K562 (cell line): Measurements from ENCODE around the gene AICDA. TPM values are rescaled to one million over a fixed set of nuclear protein-coding genes. Genes with fewer than 3 reads are reported as not detected.

Experiments used
- ATAC-seq: fragments of 200-7000 bp; cut with Tn5 transposase; 3 replicates; pipeline ENCODE4 v1.9.1; 2020; ENCODE audit warnings: moderate library complexity
- BruUV-seq: library from RNA; stranded (reverse); fragments of 400-500 nt; replicated peaks from 2 replicates; lab custom pipeline; 2021; lab: Mats Ljungman, UMichigan
- CTCF ChIA-PET: fragments of 300-600 bp; formaldehyde crosslinking; extraction: SDS; loops from one replicate; lab custom pipeline; 2021; ENCODE audit warnings: low intra/inter-chr PET ratio; lab: Yijun Ruan, JAX
- POLR2A ChIA-PET: fragments of 300-600, 350-650 bp; sonication (Branson Sonifier 250); formaldehyde crosslinking; extraction: SDS; loops from one replicate; lab custom pipeline; 2021; ENCODE audit warnings: antibody characterized with exemption, inconsistent platforms; lab: Yijun Ruan, JAX
- DNase-seq, 4 experiments: peaks; one replicate each; pipeline versions ENCODE4 v3.0.0 to v3.0.0-alpha.2; 2011 to 2018; ENCODE audit warnings: low spot score in 3 of 4, mixed read lengths in 3 of 4; ENCODE audit errors: extremely low read depth in 1 of 4
- FAIRE-seq: peaks from 2 replicates; lab custom pipeline; 2011; peaks lifted over from hg19 to GRCh38; lab: Jason Lieb, UNC
- H2AFZ ChIP-seq: 2 replicates; pipeline ENCODE4 v1.6.0; 2011; ENCODE audit warnings: low read depth, low read length, control low read depth, inconsistent platforms
- H3K27ac ChIP-seq: fragments of 200-600 bp; 3 replicates; pipeline ENCODE4 v1.8.0; 2011; ENCODE audit warnings: low read depth, mild to moderate bottlenecking, control low read depth, inconsistent platforms, low read length, moderate library complexity, mixed read lengths; ENCODE audit errors: extremely low read depth
- H3K27me3 ChIP-seq, 2 experiments: fragments of 300-600 bp in 1 of 2; 2 replicates in 1 of 2; 3 replicates in 1 of 2; pipeline versions ENCODE4 v1.6.0 to v1.8.0; 2011; ENCODE audit warnings: inconsistent platforms in 2 of 2, low read length in 2 of 2, mild to moderate bottlenecking in 1 of 2, mixed read lengths in 1 of 2, moderate library complexity in 1 of 2; ENCODE audit not compliant: control insufficient read depth in 2 of 2, insufficient read depth in 2 of 2
- H3K36me3 ChIP-seq: fragments of 300-600 bp; 3 replicates; pipeline ENCODE4 v1.8.0; 2011; ENCODE audit warnings: mild to moderate bottlenecking, low read length, inconsistent platforms; ENCODE audit not compliant: control insufficient read depth, insufficient read depth
- H3K4me1 ChIP-seq, 2 experiments: fragments of 200-600 bp in 1 of 2; replicated peaks in 1 of 2; 2 replicates in 1 of 2; 3 replicates in 1 of 2; pipeline versions ENCODE4 v1.5.1 to v1.8.0; 2011; ENCODE audit warnings: inconsistent platforms in 2 of 2, low read length in 2 of 2, mild to moderate bottlenecking in 1 of 2, mixed read lengths in 1 of 2, moderate library complexity in 1 of 2; ENCODE audit not compliant: control insufficient read depth in 2 of 2, insufficient read depth in 2 of 2
- H3K4me2 ChIP-seq: 2 replicates; pipeline ENCODE4 v1.6.1; 2011; ENCODE audit warnings: low read length, control low read depth, inconsistent platforms, mixed read lengths; ENCODE audit not compliant: insufficient read depth
- H3K4me3 ChIP-seq: fragments of 200-600 bp; sonication (generic), shearing (Covaris generic); 2 replicates; pipeline ENCODE4 v1.5.1; 2016; ENCODE audit warnings: control low read depth, inconsistent platforms
- H3K79me2 ChIP-seq: fragments of 200-600 bp; 3 replicates; pipeline ENCODE4 v1.8.0; 2011; ENCODE audit warnings: low read length, inconsistent platforms; ENCODE audit not compliant: control insufficient read depth, insufficient read depth
- H3K9ac ChIP-seq, 2 experiments: 2 replicates each; pipeline versions ENCODE4 v1.6.0 to v1.6.1; 2011; ENCODE audit warnings: low read depth in 2 of 2, low read length in 2 of 2, control low read depth in 1 of 2, inconsistent platforms in 1 of 2, mild to moderate bottlenecking in 1 of 2, mixed read lengths in 1 of 2; ENCODE audit not compliant: insufficient read depth in 1 of 2
- H3K9me1 ChIP-seq: one replicate; pipeline ENCODE4 v1.6.0; 2011; ENCODE audit warnings: inconsistent platforms, mild to moderate bottlenecking, low read length, moderate library complexity; ENCODE audit not compliant: control insufficient read depth, insufficient read depth
- H3K9me3 ChIP-seq: replicated peaks from 2 replicates; pipeline ENCODE4 v1.5.1; 2011; ENCODE audit warnings: low read depth, low read length, inconsistent platforms; ENCODE audit not compliant: control insufficient read depth, insufficient read depth
- H4K20me1 ChIP-seq: replicated peaks from 2 replicates; pipeline ENCODE4 v1.6.1; 2011; ENCODE audit warnings: low read length, inconsistent platforms, mixed read lengths; ENCODE audit not compliant: control insufficient read depth, insufficient read depth
- DIDO1 ChIP-seq: fragments of 450-650 bp; IDR thresholded peaks from 2 replicates; pipeline ENCODE4 v1.6.1; 2016; ENCODE audit warnings: low read depth, missing biosample characterization, missing genetic modification characterization
- ELF1 ChIP-seq: fragments of 200-800 bp; sonication (Bioruptor generic); IDR thresholded peaks from 2 replicates; pipeline ENCODE4 v1.6.1; 2016; ENCODE audit warnings: missing genetic modification characterization, missing compliant biosample characterization
- FUS ChIP-seq: fragments of 200-400 bp; formaldehyde crosslinking; optimal IDR thresholded peaks from 2 replicates; pipeline ENCODE3; 2017; ENCODE audit warnings: low read depth, low read length
- GTF2F1 ChIP-seq: IDR thresholded peaks from 2 replicates; pipeline ENCODE4 v1.6.1; 2011; ENCODE audit warnings: low read depth, low read length, improper control_type of control experiment
- HCFC1 ChIP-seq: IDR thresholded peaks from 2 replicates; pipeline ENCODE4 v1.6.1; 2012; ENCODE audit warnings: low read depth, low read length, improper control_type of control experiment
- MCM2 ChIP-seq: fragments of 450-650 bp; IDR thresholded peaks from 2 replicates; pipeline ENCODE4 v1.6.1; 2017; ENCODE audit warnings: low read depth, mild to moderate bottlenecking
- MECOM ChIP-seq: fragments of 250-450 bp; sonication (Bioruptor Pico); IDR thresholded peaks from 2 replicates; pipeline ENCODE4 v1.8.0; 2022; ENCODE audit warnings: inconsistent platforms
- NFIX ChIP-seq: fragments of 250-450 bp; sonication (Bioruptor Pico); IDR thresholded peaks from 2 replicates; pipeline ENCODE4 v1.4.0; 2020; ENCODE audit warnings: low read depth, mild to moderate bottlenecking, moderate library complexity
- PURB ChIP-seq: sonication (generic); formaldehyde crosslinking; IDR thresholded peaks from 2 replicates; pipeline ENCODE4 v1.9.0; 2021; ENCODE audit warnings: low read depth, mild to moderate bottlenecking, missing genetic modification reagents
- RBM14 ChIP-seq: fragments of 200-400 bp; formaldehyde crosslinking; IDR thresholded peaks from 2 replicates; pipeline ENCODE4 v1.6.1; 2018; ENCODE audit warnings: low read depth, mild to moderate bottlenecking, low read length, moderate library complexity, borderline replicate concordance; ENCODE audit not compliant: insufficient read depth
- TAF15 ChIP-seq: fragments of 200-400 bp; formaldehyde crosslinking; IDR thresholded peaks from 2 replicates; pipeline ENCODE4 v1.6.1; 2017; ENCODE audit warnings: mild to moderate bottlenecking, low read depth, low read length, moderate library complexity
- XRCC5 ChIP-seq: fragments of 200-400 bp; formaldehyde crosslinking; IDR thresholded peaks from 2 replicates; pipeline ENCODE4 v1.6.1; 2017; ENCODE audit warnings: low read depth, mild to moderate bottlenecking, low read length
- ZBTB1 ChIP-seq: sonication (generic); formaldehyde crosslinking; IDR thresholded peaks from 2 replicates; pipeline ENCODE4 v1.8.1; 2023; ENCODE audit warnings: missing genetic modification reagents, low read depth, mild to moderate bottlenecking, borderline replicate concordance
- ZNF668 ChIP-seq: fragments of 250-450 bp; sonication (Bioruptor Pico); IDR thresholded peaks from 2 replicates; pipeline ENCODE4 v1.8.0; 2022; ENCODE audit warnings: mild to moderate bottlenecking, inconsistent platforms
- ZNF699 ChIP-seq: fragments of 250-450 bp; sonication (Bioruptor Pico); IDR thresholded peaks from 2 replicates; pipeline ENCODE4 v1.8.0; 2021; ENCODE audit warnings: mild to moderate bottlenecking, moderate library complexity; ENCODE audit not compliant: insufficient replicate concordance
- ZNF79 ChIP-seq: fragments of 250-450 bp; sonication (Bioruptor Pico); IDR thresholded peaks from 2 replicates; pipeline ENCODE4 v1.4.0; 2020; ENCODE audit warnings: low read depth, mild to moderate bottlenecking, moderate library complexity
- WGBS: fragments of 100-300 bp; shearing (Covaris generic); methylation state at CpG from one replicate; pipeline ENCODE4 v1.1.6; 2016; ENCODE audit warnings: low coverage, mixed read lengths; ENCODE audit not compliant: insufficient coverage; ENCODE audit errors: missing lambda C conversion rate; 5-methylcytosine and 5-hydroxymethylcytosine counted together
- in situ Hi-C: fragments of 300-500 bp; cut with MboI; formaldehyde crosslinking; loops from 4 replicates; pipeline ENCODE4 v1.15.0; 2018; ENCODE audit warnings: inconsistent platforms, mixed read lengths
- intact Hi-C: fragments of 100-400 bp; cut with micrococcal nuclease; formaldehyde crosslinking; loops from 2 replicates; pipeline ENCODE4 v1.14.2; 2022
- polyA plus RNA-seq, 8 experiments: library from polyadenylated mRNA; depleted of rRNA in 4 of 8; stranded (reverse) in 5 of 8; unstranded in 3 of 8; fragments of >200 nt; fragmentation: Nextera tagmentation in 2 of 8; fragmentation: Illumina TruSeq in 1 of 8; extraction: Ambion mirVana in 2 of 8; extraction: Trizol in 1 of 8; gene quantifications; 2 replicates each; pipeline versions ENCODE4 v1.2.1 to v1.2.3, GENCODE V29; 2011 to 2014; ENCODE audit warnings: inconsistent platforms in 1 of 8, missing spikeins in 1 of 8
- total RNA-seq, 7 experiments: library from RNA; depleted of rRNA in 6 of 7; stranded (reverse); fragments of >200 nt in 6 of 7; fragmentation: Illumina TruSeq in 2 of 7; extraction: Trizol in 2 of 7; gene quantifications; 2 replicates each; pipeline versions ENCODE4 v1.2.1 to v1.2.3, GENCODE V29; 2011 to 2021; ENCODE audit warnings: low replicate concordance in 1 of 7
- TF ChIP-seq, protein P1 (sequence below): fragments of 450-650 bp; IDR thresholded peaks from 2 replicates; pipeline ENCODE4 v1.6.1; 2017; ENCODE audit warnings: mild to moderate bottlenecking, moderate library complexity
- TF ChIP-seq, protein P2 (sequence below): fragments of 250-450 bp; sonication (Bioruptor Pico); IDR thresholded peaks from 2 replicates; pipeline ENCODE4 v1.8.0; 2021; ENCODE audit warnings: moderate library complexity, mild to moderate bottlenecking, inconsistent platforms
- TF ChIP-seq, protein P3 (sequence below): fragments of 250-450 bp; sonication (Bioruptor Pico); IDR thresholded peaks from 2 replicates; pipeline ENCODE4 v1.5.0; 2021; ENCODE audit warnings: mild to moderate bottlenecking, borderline replicate concordance

AICDA gene
- total and polyA plus RNA-seq, 9 of the 15 experiments (the other 6 are each of a cell fraction or from before 2014, with no cell fraction given): not detected

DNA sequence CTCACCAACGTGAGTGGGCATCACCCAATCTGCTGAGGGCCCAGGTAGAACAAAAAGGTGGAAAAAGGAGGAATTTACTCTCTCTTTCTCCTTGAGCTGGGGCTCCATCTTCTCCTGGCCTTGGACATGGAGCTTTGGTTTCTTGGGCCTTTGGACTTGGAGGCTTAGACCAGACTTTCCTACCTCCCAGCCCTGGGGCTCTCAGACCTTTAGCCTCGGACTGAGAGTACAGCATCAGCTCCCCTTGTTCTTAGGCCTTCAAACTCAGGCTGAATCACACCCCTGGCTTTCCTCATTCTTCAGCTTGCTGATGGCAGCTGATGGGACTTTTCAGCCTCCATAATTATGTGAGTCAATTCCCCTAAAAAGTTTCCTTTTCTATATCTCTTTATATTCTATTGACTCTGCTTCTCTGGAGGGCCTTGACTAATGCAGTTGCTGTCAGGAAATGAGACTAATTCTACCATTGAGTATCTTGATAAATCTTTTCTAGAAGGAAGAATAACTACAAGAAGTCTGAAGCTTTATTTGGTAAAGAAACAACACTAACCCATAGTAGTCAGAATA is 56.0 kb downstream of the AICDA start:
- ATAC-seq: no peak
- intact Hi-C loops (no loop called here), in situ Hi-C loops (no loop called here)
- FAIRE-seq: no peak
- no peaks in the 10 kb centered on the region for H3K27me3 ChIP-seq
- H3K9me3 ChIP-seq: no peaks in the 10 kb centered on the region
- no peaks in the 10 kb centered on the region for H3K4me1 ChIP-seq
- no peak for DNase-seq
- 0% methylated on average over 2 of the region's 2 CpGs for WGBS
- TF ChIP-seq ZNF79 (no peak), MCM2 (no peak), ELF1 (tag) (no peak), XRCC5 (no peak), TAF15 (no peak), PURB (CRISPR knock-in tag) (no peak), DIDO1 (tag) (no peak), NFIX (CRISPR knock-in tag) (no peak), GTF2F1 (no peak), RBM14 (no peak), MECOM (CRISPR knock-in tag) (no peak), ZBTB1 (CRISPR knock-in tag) (no peak), HCFC1 (no peak), FUS (no peak), ZNF668 (CRISPR knock-in tag) (no peak), ZNF699 (CRISPR knock-in tag) (no peak)
- TF ChIP-seq, protein P1, sequence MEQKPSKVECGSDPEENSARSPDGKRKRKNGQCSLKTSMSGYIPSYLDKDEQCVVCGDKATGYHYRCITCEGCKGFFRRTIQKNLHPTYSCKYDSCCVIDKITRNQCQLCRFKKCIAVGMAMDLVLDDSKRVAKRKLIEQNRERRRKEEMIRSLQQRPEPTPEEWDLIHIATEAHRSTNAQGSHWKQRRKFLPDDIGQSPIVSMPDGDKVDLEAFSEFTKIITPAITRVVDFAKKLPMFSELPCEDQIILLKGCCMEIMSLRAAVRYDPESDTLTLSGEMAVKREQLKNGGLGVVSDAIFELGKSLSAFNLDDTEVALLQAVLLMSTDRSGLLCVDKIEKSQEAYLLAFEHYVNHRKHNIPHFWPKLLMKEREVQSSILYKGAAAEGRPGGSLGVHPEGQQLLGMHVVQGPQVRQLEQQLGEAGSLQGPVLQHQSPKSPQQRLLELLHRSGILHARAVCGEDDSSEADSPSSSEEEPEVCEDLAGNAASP: no peak
- TF ChIP-seq, protein P2, sequence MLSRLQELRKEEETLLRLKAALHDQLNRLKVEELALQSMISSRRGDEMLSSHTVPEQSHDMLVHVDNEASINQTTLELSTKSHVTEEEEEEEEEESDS (CRISPR knock-in tag): no peak
- TF ChIP-seq, protein P3, sequence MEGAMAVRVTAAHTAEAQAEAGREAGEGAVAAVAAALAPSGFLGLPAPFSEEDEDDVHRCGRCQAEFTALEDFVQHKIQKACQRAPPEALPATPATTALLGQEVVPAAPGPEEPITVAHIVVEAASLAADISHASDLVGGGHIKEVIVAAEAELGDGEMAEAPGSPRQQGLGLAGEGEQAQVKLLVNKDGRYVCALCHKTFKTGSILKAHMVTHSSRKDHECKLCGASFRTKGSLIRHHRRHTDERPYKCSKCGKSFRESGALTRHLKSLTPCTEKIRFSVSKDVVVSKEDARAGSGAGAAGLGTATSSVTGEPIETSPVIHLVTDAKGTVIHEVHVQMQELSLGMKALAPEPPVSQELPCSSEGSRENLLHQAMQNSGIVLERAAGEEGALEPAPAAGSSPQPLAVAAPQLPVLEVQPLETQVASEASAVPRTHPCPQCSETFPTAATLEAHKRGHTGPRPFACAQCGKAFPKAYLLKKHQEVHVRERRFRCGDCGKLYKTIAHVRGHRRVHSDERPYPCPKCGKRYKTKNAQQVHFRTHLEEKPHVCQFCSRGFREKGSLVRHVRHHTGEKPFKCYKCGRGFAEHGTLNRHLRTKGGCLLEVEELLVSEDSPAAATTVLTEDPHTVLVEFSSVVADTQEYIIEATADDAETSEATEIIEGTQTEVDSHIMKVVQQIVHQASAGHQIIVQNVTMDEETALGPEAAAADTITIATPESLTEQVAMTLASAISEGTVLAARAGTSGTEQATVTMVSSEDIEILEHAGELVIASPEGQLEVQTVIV (CRISPR knock-in tag): no peak
- no peak overlapping the region for H3K4me3 ChIP-seq
- no peak overlapping the region for H3K9ac ChIP-seq
- no peak overlapping the region for H3K27ac ChIP-seq
- no peaks in the 10 kb centered on the region for H3K36me3 ChIP-seq
- ChIA-PET CTCF (no interaction called here), POLR2A (no interaction called here)
- H4K20me1 ChIP-seq: no peaks in the 10 kb centered on the region
- no TSS peak for BruUV-seq
- H3K79me2 ChIP-seq: no peaks in the 10 kb centered on the region
- H3K9me1 ChIP-seq: no peaks in the 10 kb centered on the region
- no peak overlapping the region for H3K4me2 ChIP-seq
- H2AFZ ChIP-seq: no peak overlapping the region
